IMR-90 (cell line): Measurements from ENCODE around the gene C11orf58. TPM values are rescaled to one million over a fixed set of nuclear protein-coding genes. Genes with fewer than 3 reads are reported as not detected.

Experiments used
- ATAC-seq: fragments of 200-7000 bp; cut with Tn5 transposase; 2 replicates; pipeline ENCODE4 v1.9.1; 2020; ENCODE audit warnings: low read depth, mild to moderate bottlenecking, moderate library complexity
- BruUV-seq: library from RNA; stranded (reverse); fragments of 400-500 nt; replicated peaks from 2 replicates; lab custom pipeline; 2021; lab: Mats Ljungman, UMichigan
- CTCF ChIA-PET: fragments of 300-600 bp; formaldehyde crosslinking; extraction: SDS; loops from one replicate; lab custom pipeline; 2021; ENCODE audit warnings: antibody characterized with exemption; lab: Yijun Ruan, JAX
- POLR2A ChIA-PET: fragments of 300-600 bp; sonication (Branson Sonifier 250); formaldehyde crosslinking; loops from one replicate; lab custom pipeline; 2022; ENCODE audit warnings: antibody characterized with exemption; ENCODE audit not compliant: unreplicated experiment; lab: Charles Lee
- DNase-seq: peaks from one replicate; pipeline ENCODE4 v3.0.0; 2013
- H2AFZ ChIP-seq: replicated peaks from 2 replicates; pipeline ENCODE3; 2013; ENCODE audit warnings: low read length, mild to moderate bottlenecking; ENCODE audit not compliant: poor library complexity
- H2AK5ac ChIP-seq: 2 replicates; pipeline ENCODE4 v1.6.1; 2013; ENCODE audit warnings: low read depth, low read length, inconsistent platforms
- H2AK9ac ChIP-seq: replicated peaks from 2 replicates; pipeline ENCODE3; 2013; ENCODE audit warnings: mild to moderate bottlenecking, low read depth, low read length, moderate library complexity; ENCODE audit not compliant: poor library complexity
- H2BK120ac ChIP-seq: 2 replicates; pipeline ENCODE4 v1.6.1; 2013; ENCODE audit warnings: low read depth, low read length, inconsistent platforms
- H2BK15ac ChIP-seq: 3 replicates; pipeline ENCODE4 v1.6.1; 2013; ENCODE audit warnings: low read depth, low read length, inconsistent platforms
- H2BK20ac ChIP-seq: 2 replicates; pipeline ENCODE4 v1.6.1; 2013; ENCODE audit warnings: low read depth, mild to moderate bottlenecking, inconsistent platforms, low read length, moderate library complexity
- H2BK5ac ChIP-seq: 2 replicates; pipeline ENCODE4 v1.6.1; 2013; ENCODE audit warnings: mild to moderate bottlenecking, low read depth, low read length, inconsistent platforms; ENCODE audit not compliant: poor library complexity, severe bottlenecking
- H3K14ac ChIP-seq: replicated peaks from 2 replicates; pipeline ENCODE4 v1.6.1; 2013; ENCODE audit warnings: low read depth, low read length, inconsistent platforms
- H3K18ac ChIP-seq: 2 replicates; pipeline ENCODE4 v1.6.1; 2013; ENCODE audit warnings: low read depth, low read length, control low read depth
- H3K23ac ChIP-seq: 2 replicates; pipeline ENCODE4 v1.6.1; 2013; ENCODE audit warnings: low read depth, low read length, inconsistent platforms
- H3K27ac ChIP-seq: 2 replicates; pipeline ENCODE4 v1.5.1; 2013; ENCODE audit warnings: mild to moderate bottlenecking, control low read depth, low read length; ENCODE audit not compliant: insufficient read depth
- H3K27me3 ChIP-seq: 2 replicates; pipeline ENCODE4 v1.6.1; 2013; ENCODE audit warnings: low read length; ENCODE audit not compliant: control insufficient read depth, insufficient read depth
- H3K36me3 ChIP-seq: 2 replicates; pipeline ENCODE4 v1.6.1; 2013; ENCODE audit warnings: low read length, mixed read lengths; ENCODE audit not compliant: control insufficient read depth, insufficient read depth
- H3K4ac ChIP-seq: 2 replicates; pipeline ENCODE4 v1.6.1; 2013; ENCODE audit warnings: low read depth, low read length, inconsistent platforms
- H3K4me1 ChIP-seq: 2 replicates; pipeline ENCODE4 v1.6.1; 2013; ENCODE audit warnings: low read length, mixed read lengths; ENCODE audit not compliant: control insufficient read depth, insufficient read depth
- H3K4me2 ChIP-seq: 2 replicates; pipeline ENCODE4 v1.6.1; 2013; ENCODE audit warnings: low read depth, mild to moderate bottlenecking, control low read depth, low read length, moderate library complexity
- H3K4me3 ChIP-seq: 2 replicates; pipeline ENCODE4 v1.5.1; 2013; ENCODE audit warnings: low read depth, mild to moderate bottlenecking, control low read depth, low read length, moderate library complexity; ENCODE audit not compliant: insufficient read depth
- H3K56ac ChIP-seq: 2 replicates; pipeline ENCODE4 v1.6.1; 2013; ENCODE audit warnings: low read length, inconsistent platforms; ENCODE audit not compliant: insufficient read depth; ENCODE audit errors: extremely low read depth
- H3K79me1 ChIP-seq, 2 experiments: 2 replicates each; pipeline ENCODE4 v1.6.1; 2013; ENCODE audit warnings: low read length in 2 of 2, inconsistent platforms in 1 of 2, low read depth in 1 of 2
- H3K9ac ChIP-seq: 2 replicates; pipeline ENCODE4 v1.6.1; 2013; ENCODE audit warnings: low read depth, low read length, control low read depth
- H3K9me1 ChIP-seq: 2 replicates; pipeline ENCODE4 v1.6.1; 2013; ENCODE audit warnings: low read length, inconsistent platforms; ENCODE audit not compliant: insufficient read depth
- H3K9me3 ChIP-seq: 2 replicates; pipeline ENCODE4 v1.6.1; 2013; ENCODE audit warnings: low read length; ENCODE audit not compliant: control insufficient read depth, insufficient read depth
- H4K20me1 ChIP-seq: 2 replicates; pipeline ENCODE4 v1.6.1; 2013; ENCODE audit warnings: low read length, inconsistent platforms; ENCODE audit not compliant: insufficient read depth
- H4K5ac ChIP-seq: 2 replicates; pipeline ENCODE4 v1.6.1; 2013; ENCODE audit warnings: mild to moderate bottlenecking, low read depth, low read length, control low read depth
- H4K8ac ChIP-seq, 2 experiments: 2 replicates each; pipeline ENCODE4 v1.6.1; 2013; ENCODE audit warnings: low read depth in 2 of 2, low read length in 2 of 2, control low read depth in 1 of 2, inconsistent platforms in 1 of 2
- H4K91ac ChIP-seq: 2 replicates; pipeline ENCODE4 v1.6.1; 2013; ENCODE audit warnings: low read depth, low read length, inconsistent platforms; ENCODE audit not compliant: insufficient read depth
- MXI1 ChIP-seq: IDR thresholded peaks from 2 replicates; pipeline ENCODE4 v1.6.1; 2012; ENCODE audit warnings: low read depth, mild to moderate bottlenecking, low read length, moderate library complexity, borderline replicate concordance
- RCOR1 ChIP-seq: IDR thresholded peaks from 2 replicates; pipeline ENCODE4 v1.6.1; 2012; ENCODE audit warnings: mild to moderate bottlenecking, low read length, improper control_type of control experiment; ENCODE audit not compliant: insufficient replicate concordance
- WGBS, 2 experiments: methylation state at CpG; one replicate each; pipeline versions ENCODE4 v1.1.5 to v1.1.7; 2013; ENCODE audit warnings: missing lambda C conversion rate in 2 of 2; ENCODE audit not compliant: insufficient read length in 1 of 2; ENCODE audit errors: extremely low coverage in 2 of 2; 5-methylcytosine and 5-hydroxymethylcytosine counted together
- dilution Hi-C: fragments of 300-500 bp; cut with HindIII; formaldehyde crosslinking; loops from one replicate; pipeline ENCODE4 v1.14.3; 2018; ENCODE audit warnings: low sequenced_read_pairs; ENCODE audit not compliant: unreplicated experiment
- in situ Hi-C: fragments of 300-500 bp; cut with MboI; formaldehyde crosslinking; loops from 3 replicates; pipeline ENCODE4 v1.14.3; 2019; ENCODE audit warnings: low sequenced_read_pairs, inconsistent platforms, mixed read lengths
- intact Hi-C: fragments of 100-400 bp; cut with micrococcal nuclease; formaldehyde crosslinking; loops from 2 replicates; pipeline ENCODE4 v1.10.0; 2022
- polyA plus RNA-seq, 3 experiments: library from polyadenylated mRNA; depleted of rRNA; stranded (reverse); fragments of >200 nt; gene quantifications; 2 replicates each; pipeline ENCODE4 v1.2.3, GENCODE V29; 2012; ENCODE audit warnings: low replicate concordance in 1 of 3
- total RNA-seq: library from RNA; depleted of rRNA; stranded (reverse); fragments of >200 nt; gene quantifications from 2 replicates; pipeline ENCODE4 v1.2.3, GENCODE V29; 2012

C11orf58 gene
- total and polyA plus RNA-seq, 2 of the 4 experiments (the other 2 are of a cell fraction), result 53.8 to 67.8 TPM

GRCh38 chr11:16773981-16774935, 35.8 kb downstream of the C11orf58 start:
- POLR2A ChIA-PET, result interaction anchor here (0.6 kb wide), 1 partner anchor 14 kb away, joined by 3 read pairs; no protein-coding TSS in a partner anchor
- intact Hi-C loops, result no loop called here

More at GRCh38 chr11:16773981-16774935, 35.8 kb downstream of the C11orf58 start:
- no peak for TF ChIP-seq MXI1
- no peak for TF ChIP-seq RCOR1
- no peaks in the 10 kb centered on the region for H3K9me1 ChIP-seq
- H3K27ac ChIP-seq, result no peak overlapping the region
- no peak overlapping the region for H3K56ac ChIP-seq
- H2AK5ac ChIP-seq, result no peak overlapping the region
- H3K4me3 ChIP-seq, result no peak overlapping the region
- no peak overlapping the region for H3K18ac ChIP-seq
- no peak overlapping the region for H3K23ac ChIP-seq
- H3K36me3 ChIP-seq, result no peaks in the 10 kb centered on the region
- H3K9ac ChIP-seq, result no peak overlapping the region
- BruUV-seq, result no TSS peak
- dilution Hi-C loops, result no loop called here
- no peak overlapping the region for H4K5ac ChIP-seq
- ATAC-seq (no peak), DNase-seq (no peak)
- no peaks in the 10 kb centered on the region for H3K79me1 ChIP-seq
- no peak overlapping the region for H4K8ac ChIP-seq
- H2BK15ac ChIP-seq, result no peak overlapping the region
- H2BK20ac ChIP-seq, result no peak overlapping the region
- H3K4me1 ChIP-seq, result no peaks in the 10 kb centered on the region; the same call in 1 of the 2 replicates
- H3K27me3 ChIP-seq, result peaks cover 45% of the 10 kb centered on the region
- in situ Hi-C loops, result no loop called here
- H3K4ac ChIP-seq, result no peak overlapping the region
- no peak overlapping the region for H3K4me2 ChIP-seq
- CTCF ChIA-PET, result interaction anchor here (0.5 to 2.3 kb wide), 3 partner anchors 9 to 34 kb away, joined by 3 to 7 read pairs (median 3); no protein-coding TSS in a partner anchor
- H2AFZ ChIP-seq, result no peak overlapping the region
- H4K20me1 ChIP-seq, result no peaks in the 10 kb centered on the region
- no peak overlapping the region for H2BK5ac ChIP-seq
- no peak overlapping the region for H3K14ac ChIP-seq
- WGBS, 2 experiments, result 45% methylated on average over 4 of the region's 9 CpGs; no CpG with 5 or more reads in 1 of the 2 experiments
- H3K9me3 ChIP-seq, result no peaks in the 10 kb centered on the region
- no peak overlapping the region for H2AK9ac ChIP-seq
- no peak overlapping the region for H4K91ac ChIP-seq
- H2BK120ac ChIP-seq, result no peak overlapping the region
